K562 (cell line): ENCODE data around the gene IGFALS. TPM values are rescaled to one million over a fixed set of nuclear protein-coding genes. Genes with fewer than 3 reads are reported as not detected.
A peak's percentile ranks its signal among the peaks of the same experiment; 100 is the strongest.

Source experiments
- ARID2 ChIP-seq: fragments of 450-650 bp; IDR thresholded peaks from 2 replicates; pipeline ENCODE4 v1.6.1; 2017; ENCODE audit warnings: antibody characterized with exemption, mild to moderate bottlenecking
- C11orf30 ChIP-seq: fragments of 450-650 bp; IDR thresholded peaks from 2 replicates; pipeline ENCODE4 v1.6.1; 2016; ENCODE audit warnings: low read depth, mild to moderate bottlenecking
- CAMTA2 ChIP-seq: fragments of 250-450 bp; sonication (Bioruptor Pico); conservative IDR thresholded peaks from 2 replicates; pipeline ENCODE4 v1.5.1; 2022
- CBFA2T3 ChIP-seq: fragments of 450-650 bp; IDR thresholded peaks from 2 replicates; pipeline ENCODE4 v1.6.1; 2017
- CBFB ChIP-seq: sonication (generic); formaldehyde crosslinking; IDR thresholded peaks from 2 replicates; pipeline ENCODE4 v1.4.0; 2020; ENCODE audit warnings: mild to moderate bottlenecking, missing genetic modification reagents
- CCNT2 ChIP-seq: IDR thresholded peaks from 2 replicates; pipeline ENCODE4 v1.6.1; 2011; ENCODE audit warnings: borderline replicate concordance, low read depth, mild to moderate bottlenecking, moderate library complexity, mixed read lengths, low read length; ENCODE audit not compliant: insufficient read length; ENCODE audit errors: extremely low read depth
- CHD2 ChIP-seq: IDR thresholded peaks from 2 replicates; pipeline ENCODE4 v1.6.1; 2011; ENCODE audit warnings: low read depth, low read length
- FOXK1 ChIP-seq: sonication (generic); formaldehyde crosslinking; IDR thresholded peaks from 2 replicates; pipeline ENCODE4 v1.8.0; 2022; ENCODE audit warnings: missing genetic modification reagents, mild to moderate bottlenecking, borderline replicate concordance
- FOXP4 ChIP-seq: sonication (generic); formaldehyde crosslinking; IDR thresholded peaks from 2 replicates; pipeline ENCODE4 v1.8.0; 2022; ENCODE audit warnings: mild to moderate bottlenecking, missing genetic modification reagents, borderline replicate concordance
- GABPB2 ChIP-seq: fragments of 250-450 bp; sonication (Bioruptor Pico); conservative IDR thresholded peaks from 2 replicates; pipeline ENCODE4 v1.5.1; 2021; ENCODE audit warnings: mild to moderate bottlenecking
- HNRNPUL1 ChIP-seq: fragments of 200-400 bp; formaldehyde crosslinking; IDR thresholded peaks from 2 replicates; pipeline ENCODE4 v1.6.1; 2017; ENCODE audit warnings: low read length
- MEF2D ChIP-seq: conservative IDR thresholded peaks from 2 replicates; pipeline ENCODE4 v1.6.1; 2016; ENCODE audit warnings: low read depth, missing genetic modification characterization, missing compliant biosample characterization
- MLLT1 ChIP-seq, 2 experiments: fragments of 450-650 bp; IDR thresholded peaks; 2 replicates each; pipeline ENCODE4 v1.6.1; 2016
- MTF1 ChIP-seq: fragments of 250-450 bp; sonication (Bioruptor Pico); IDR thresholded peaks from 2 replicates; pipeline ENCODE4 v1.9.0; 2021; ENCODE audit warnings: moderate library complexity, mild to moderate bottlenecking, inconsistent platforms, borderline replicate concordance
- NFRKB ChIP-seq: fragments of 450-650 bp; IDR thresholded peaks from 2 replicates; pipeline ENCODE4 v1.6.1; 2016; ENCODE audit warnings: low read depth
- PHB2 ChIP-seq: fragments of 450-650 bp; IDR thresholded peaks from 2 replicates; pipeline ENCODE4 v1.6.1; 2017; ENCODE audit warnings: low read depth
- SIRT6 ChIP-seq: IDR thresholded peaks from one replicate; pipeline ENCODE4 v1.6.1; 2012; ENCODE audit warnings: low read depth, mild to moderate bottlenecking, control low read depth, inconsistent platforms, low read length, moderate library complexity
- SRF ChIP-seq, 2 experiments: fragments of 250-450, 450-650 bp in 1 of 2; sonication (Bioruptor Pico) in 1 of 2; sonication (generic) in 1 of 2; formaldehyde crosslinking; IDR thresholded peaks; 2 replicates each; pipeline versions ENCODE4 v1.5.0 to v1.5.1; 2020 to 2022; ENCODE audit warnings: mild to moderate bottlenecking in 1 of 2, missing genetic modification reagents in 1 of 2
- TRIM28 ChIP-seq: fragments of 450-650 bp; IDR thresholded peaks from 2 replicates; pipeline ENCODE4 v1.6.1; 2017
- ZFP91 ChIP-seq: sonication (generic); formaldehyde crosslinking; IDR thresholded peaks from 2 replicates; pipeline ENCODE4 v1.8.0; 2022; ENCODE audit warnings: mild to moderate bottlenecking, missing genetic modification reagents
- ZFX ChIP-seq: sonication (generic); formaldehyde crosslinking; IDR thresholded peaks from 2 replicates; pipeline ENCODE4 v1.8.0; 2022; ENCODE audit warnings: mild to moderate bottlenecking, missing genetic modification reagents, moderate library complexity
- ZKSCAN3 ChIP-seq: fragments of 250-450 bp; sonication (Bioruptor Pico); IDR thresholded peaks from 2 replicates; pipeline ENCODE4 v1.4.0; 2020
- ZNF41 ChIP-seq: fragments of 250-450 bp; sonication (Bioruptor Pico); conservative IDR thresholded peaks from 2 replicates; pipeline ENCODE4 v1.4.0; 2020; ENCODE audit warnings: mild to moderate bottlenecking
- ZNF449 ChIP-seq: fragments of 250-450 bp; sonication (Bioruptor Pico); IDR thresholded peaks from 2 replicates; pipeline ENCODE4 v1.8.0; 2022; ENCODE audit warnings: moderate library complexity, mild to moderate bottlenecking, inconsistent platforms
- polyA plus RNA-seq, 8 experiments: library from polyadenylated mRNA; depleted of rRNA in 4 of 8; stranded (reverse) in 5 of 8; unstranded in 3 of 8; fragments of >200 nt; fragmentation: Nextera tagmentation in 2 of 8; fragmentation: Illumina TruSeq in 1 of 8; extraction: Ambion mirVana in 2 of 8; extraction: Trizol in 1 of 8; gene quantifications; 2 replicates each; pipeline versions ENCODE4 v1.2.1 to v1.2.3, GENCODE V29; 2011 to 2014; ENCODE audit warnings: inconsistent platforms in 1 of 8, missing spikeins in 1 of 8
- total RNA-seq, 7 experiments: library from RNA; depleted of rRNA in 6 of 7; stranded (reverse); fragments of >200 nt in 6 of 7; fragmentation: Illumina TruSeq in 2 of 7; extraction: Trizol in 2 of 7; gene quantifications; 2 replicates each; pipeline versions ENCODE4 v1.2.1 to v1.2.3, GENCODE V29; 2011 to 2021; ENCODE audit warnings: low replicate concordance in 1 of 7

IGFALS gene
- total and polyA plus RNA-seq, 9 of the 15 experiments (the other 6 are each of a cell fraction or from before 2014, with no cell fraction given), result not detected

GRCh38 chr16:1832838-1833454, 39.4 kb upstream of the IGFALS start (continued):
- TF ChIP-seq SRF (CRISPR knock-in tag; IDR thresholded peaks at IDR 0.05) (no peak), MTF1 (no peak), C11orf30 (no peak), NFRKB (no peak), ZNF449 (CRISPR knock-in tag) (no peak), CAMTA2 (no peak), TRIM28 (no peak), CBFA2T3 (peak; percentile 99), PHB2 (peak; percentile 96), CHD2 (no peak), ZNF41 (CRISPR knock-in tag) (0 out of 2 replicates have a peak, but pooled peaks have one; percentile 50), MEF2D (tag) (peak; percentile 51; the same call in 1 of the 2 replicates), ARID2 (no peak), ZFP91 (CRISPR knock-in tag) (no peak), ZFX (CRISPR knock-in tag) (peak; percentile 54; the same call in 1 of the 2 replicates), HNRNPUL1 (no peak), FOXK1 (CRISPR knock-in tag) (no peak), CCNT2 (peak; percentile 70), ZKSCAN3 (no peak), FOXP4 (CRISPR knock-in tag) (no peak), SIRT6 (no peak), CBFB (CRISPR knock-in tag) (peak; percentile 79; the same call in 1 of the 2 replicates), GABPB2 (no peak), MLLT1 (IDR thresholded peaks at IDR 0.05) (peak in 1 of 2 experiments; percentile 90; a peak in 2 of 4 replicates)
